HCT116 (cell line): ENCODE results near the gene RASSF6. TPM values are rescaled to one million over a fixed set of nuclear protein-coding genes. Genes with fewer than 3 reads are reported as not detected.

ENCODE experiments used
- ATAC-seq: fragments of 200-7000 bp; cut with Tn5 transposase; 2 replicates; pipeline ENCODE4 v1.9.1; 2020; ENCODE audit warnings: mild to moderate bottlenecking, moderate library complexity
- BruUV-seq: library from RNA; stranded (reverse); fragments of 400-500 nt; replicated peaks from 2 replicates; lab custom pipeline; 2021; lab: Mats Ljungman, UMichigan
- CTCF ChIA-PET: fragments of 300-600 bp; sonication (Branson Sonifier 250); formaldehyde crosslinking; loops from one replicate; lab custom pipeline; 2021; ENCODE audit warnings: antibody characterized with exemption; lab: Charles Lee
- POLR2A ChIA-PET: fragments of 300-600, 350-600 bp; sonication (Branson Sonifier 250); formaldehyde crosslinking; loops from one replicate; lab custom pipeline; 2021; ENCODE audit warnings: antibody characterized with exemption; lab: Charles Lee
- RAD21 ChIA-PET, 2 experiments: fragments of 300-600 bp; sonication (Branson Sonifier 250); formaldehyde crosslinking; loops; one replicate each; lab custom pipeline; 2023; ENCODE audit warnings: low total read pairs in 2 of 2; ENCODE audit not compliant: uncharacterized antibody in 2 of 2, unreplicated experiment in 2 of 2, low non-redundant PET in 1 of 2; lab: Charles Lee
- DNase-seq: peaks from one replicate; pipeline ENCODE4 v3.0.0-alpha.2; 2010; ENCODE audit warnings: low read depth, low spot score
- H2AFZ ChIP-seq: fragments of 200-600 bp; shearing (Covaris generic), sonication (generic); 2 replicates; pipeline ENCODE4 v1.6.1; 2017; ENCODE audit warnings: low read depth, mixed run types, mixed read lengths, antibody characterized with exemption, low read length; ENCODE audit not compliant: poor library complexity, severe bottlenecking
- H3K27ac ChIP-seq: 2 replicates; pipeline ENCODE4 v1.5.1; 2012; ENCODE audit warnings: low read depth, low read length
- H3K27me3 ChIP-seq: fragments of 200-600 bp; sonication (generic); 2 replicates; pipeline ENCODE4 v1.6.1; 2016; ENCODE audit warnings: mixed run types, low read length, mixed read lengths; ENCODE audit not compliant: insufficient read depth
- H3K36me3 ChIP-seq, 2 experiments: fragments of 200-500 bp in 1 of 2; fragments of 200-600 bp in 1 of 2; sonication (Bioruptor generic) in 1 of 2; sonication (generic) in 1 of 2; 2 replicates each; pipeline versions ENCODE4 v1.5.1 to v1.6.1; 2014 to 2016; ENCODE audit warnings: low read length in 2 of 2, inconsistent platforms in 1 of 2, mixed read lengths in 1 of 2, mixed run types in 1 of 2; ENCODE audit not compliant: insufficient read depth in 2 of 2, control insufficient read depth in 1 of 2
- H3K4me1 ChIP-seq, 2 experiments: fragments of 200-600 bp in 1 of 2; sonication (generic) in 1 of 2; 2 replicates each; pipeline versions ENCODE4 v1.5.1 to v1.6.1; 2012 to 2017; ENCODE audit warnings: low read length in 2 of 2, inconsistent platforms in 1 of 2, mild to moderate bottlenecking in 1 of 2, mixed read lengths in 1 of 2, mixed run types in 1 of 2, moderate library complexity in 1 of 2; ENCODE audit not compliant: insufficient read depth in 2 of 2, control insufficient read depth in 1 of 2
- H3K4me2 ChIP-seq: fragments of 200-600 bp; sonication (generic); 2 replicates; pipeline ENCODE4 v1.6.1; 2017; ENCODE audit warnings: mixed run types, low read length, mixed read lengths
- H3K4me3 ChIP-seq, 2 experiments: fragments of 200-600 bp in 1 of 2; sonication (generic) in 1 of 2; replicated peaks in 1 of 2; 2 replicates each; pipeline ENCODE4 v1.5.1; 2011 to 2016; ENCODE audit warnings: low read length in 2 of 2, control low read depth in 1 of 2, low read depth in 1 of 2, mild to moderate bottlenecking in 1 of 2, mixed read lengths in 1 of 2, mixed run types in 1 of 2
- H3K79me2 ChIP-seq: fragments of 200-600 bp; sonication (generic); 2 replicates; pipeline ENCODE4 v1.6.1; 2017; ENCODE audit warnings: mild to moderate bottlenecking, mixed run types, low read length, moderate library complexity, mixed read lengths; ENCODE audit not compliant: insufficient read depth
- H3K9ac ChIP-seq: fragments of 200-600 bp; sonication (generic); 2 replicates; pipeline ENCODE4 v1.6.1; 2016; ENCODE audit warnings: low read length, mixed read lengths
- H3K9me2 ChIP-seq: fragments of 200-600 bp; sonication (generic), shearing (Covaris generic); 2 replicates; pipeline ENCODE4 v1.6.1; 2017; ENCODE audit warnings: mixed run types, mild to moderate bottlenecking, moderate library complexity; ENCODE audit not compliant: insufficient read depth
- H3K9me3 ChIP-seq, 2 experiments: fragments of 200-500 bp in 1 of 2; fragments of 200-600 bp in 1 of 2; sonication (Bioruptor generic) in 1 of 2; sonication (generic) in 1 of 2; 2 replicates each; pipeline ENCODE4 v1.6.1; 2014 to 2017; ENCODE audit warnings: low read length in 2 of 2, mixed read lengths in 2 of 2, inconsistent platforms in 1 of 2, low read depth in 1 of 2, mild to moderate bottlenecking in 1 of 2, mixed run types in 1 of 2, moderate library complexity in 1 of 2; ENCODE audit not compliant: control insufficient read depth in 1 of 2, insufficient read depth in 1 of 2
- H4K20me1 ChIP-seq: fragments of 200-600 bp; sonication (generic), shearing (Covaris generic); 2 replicates; pipeline ENCODE4 v1.6.1; 2017; ENCODE audit warnings: mixed run types, mild to moderate bottlenecking, moderate library complexity; ENCODE audit not compliant: insufficient read depth
- ATF3 ChIP-seq: IDR thresholded peaks from 2 replicates; pipeline ENCODE4 v1.6.1; 2012
- CBX3 ChIP-seq: IDR thresholded peaks from 2 replicates; pipeline ENCODE4 v1.6.1; 2012; ENCODE audit warnings: low read depth
- CEBPB ChIP-seq: IDR thresholded peaks from 2 replicates; pipeline ENCODE4 v1.6.1; 2012; ENCODE audit warnings: low read depth
- EGR1 ChIP-seq: IDR thresholded peaks from 2 replicates; pipeline ENCODE4 v1.6.1; 2012; ENCODE audit warnings: low read depth
- ELF1 ChIP-seq: IDR thresholded peaks from 2 replicates; pipeline ENCODE4 v1.6.1; 2012; ENCODE audit warnings: low read depth, borderline replicate concordance
- EZH2 ChIP-seq: fragments of 200-600 bp; sonication (generic); IDR thresholded peaks from 2 replicates; pipeline ENCODE4 v1.6.1; 2017; ENCODE audit warnings: antibody characterized with exemption, mixed run types
- EZH2phosphoT487 ChIP-seq: fragments of 200-600 bp; IDR thresholded peaks from 2 replicates; pipeline ENCODE4 v1.6.1; 2018; ENCODE audit warnings: antibody characterized with exemption, borderline replicate concordance
- FOSL1 ChIP-seq: IDR thresholded peaks from 2 replicates; pipeline ENCODE4 v1.6.1; 2012; ENCODE audit warnings: low read depth
- JUND ChIP-seq: IDR thresholded peaks from 2 replicates; pipeline ENCODE4 v1.6.1; 2012
- POLR2A ChIP-seq: IDR thresholded peaks from 2 replicates; pipeline ENCODE4 v1.7.0; 2011; ENCODE audit warnings: borderline replicate concordance; ENCODE audit not compliant: insufficient read depth, insufficient read length; ENCODE audit errors: extremely low read depth
- POLR2AphosphoS5 ChIP-seq: IDR thresholded peaks from 2 replicates; pipeline ENCODE4 v1.6.1; 2011; ENCODE audit warnings: mild to moderate bottlenecking, low read depth, low read length, moderate library complexity
- RAD21 ChIP-seq: IDR thresholded peaks from 2 replicates; pipeline ENCODE4 v1.6.1; 2012; ENCODE audit warnings: low read depth, mild to moderate bottlenecking
- SIN3A ChIP-seq: IDR thresholded peaks from 2 replicates; pipeline ENCODE4 v1.6.1; 2012; ENCODE audit warnings: low read depth
- SP1 ChIP-seq: IDR thresholded peaks from 2 replicates; pipeline ENCODE4 v1.6.1; 2012; ENCODE audit warnings: low read depth
- SRF ChIP-seq: IDR thresholded peaks from 2 replicates; pipeline ENCODE4 v1.6.1; 2012; ENCODE audit warnings: low read depth
- TCF7L2 ChIP-seq: IDR thresholded peaks from 2 replicates; pipeline ENCODE4 v1.7.0; 2011; ENCODE audit warnings: borderline replicate concordance, inconsistent platforms; ENCODE audit not compliant: insufficient read depth, insufficient read length; ENCODE audit errors: extremely low read depth
- YY1 ChIP-seq: IDR thresholded peaks from 2 replicates; pipeline ENCODE4 v1.6.1; 2011; ENCODE audit warnings: low read length, low read depth, moderate library complexity, mild to moderate bottlenecking; ENCODE audit not compliant: insufficient replicate concordance; ENCODE audit errors: extremely low read depth
- ZNF274 ChIP-seq: fragments of 200-500 bp; sonication (Bioruptor generic); IDR thresholded peaks from 2 replicates; pipeline ENCODE4 v1.6.1; 2014; ENCODE audit warnings: mild to moderate bottlenecking, low read depth, low read length, inconsistent platforms
- intact Hi-C: fragments of 100-400 bp; cut with micrococcal nuclease; formaldehyde crosslinking; loops from 2 replicates; pipeline ENCODE4 v1.10.0; 2022
- total RNA-seq: library from RNA; stranded (reverse); gene quantifications from one replicate; pipeline ENCODE4 v1.2.1, GENCODE V29; 2021; ENCODE audit not compliant: unreplicated experiment
- TF ChIP-seq, protein P1 (sequence below): IDR thresholded peaks from 2 replicates; pipeline ENCODE4 v1.6.1; 2012; ENCODE audit warnings: low read depth
- TF ChIP-seq, protein P2 (sequence below), 3 experiments: fragments of 200-600 bp in 1 of 3; sonication (generic) in 1 of 3; IDR thresholded peaks in 2 of 3; conservative IDR thresholded peaks in 1 of 3; 2 replicates each; pipeline ENCODE4 v1.5.1; 2012 to 2017; ENCODE audit warnings: low read depth in 2 of 3, low read length in 2 of 3, antibody characterized with exemption in 1 of 3, borderline replicate concordance in 1 of 3, control low read depth in 1 of 3, mild to moderate bottlenecking in 1 of 3, mixed read lengths in 1 of 3, mixed run types in 1 of 3, moderate library complexity in 1 of 3; ENCODE audit not compliant: insufficient read depth in 1 of 3

The RASSF6 gene
- total RNA-seq, 1 experiment from 2014 or later: 1.1 TPM

- intact Hi-C loops: no loop called here
- Histone ChIP-seq H3K27me3 (no peaks in the 10 kb centered on the region), H3K4me2 (no peak overlapping the region), H4K20me1 (no peaks in the 10 kb centered on the region), H3K9ac (no peak overlapping the region), H3K4me3 (no peak overlapping the region), H3K4me1 (peaks cover 0 to 13% of the 10 kb centered on the region in 2 experiments; a peak in 2 of 4 replicates), H2AFZ (no peak overlapping the region), H3K36me3 (no peaks in the 10 kb centered on the region), H3K79me2 (no peaks in the 10 kb centered on the region), H3K27ac (no peak overlapping the region), H3K9me3 (no peaks in the 10 kb centered on the region), H3K9me2 (no peaks in the 10 kb centered on the region)
- DNase-seq (no peak), ATAC-seq (no peak)
- ChIA-PET CTCF (no interaction called here), RAD21 (no interaction called here), POLR2A (no interaction called here)
- TF ChIP-seq ATF3 (no peak), TCF7L2 (no peak), POLR2AphosphoS5 (no peak), ELF1 (no peak), RAD21 (no peak), CEBPB (no peak), POLR2A (no peak), EGR1 (no peak), SRF (no peak), EZH2phosphoT487 (no peak), YY1 (no peak), FOSL1 (no peak), CBX3 (no peak), EZH2 (no peak), ZNF274 (no peak), SIN3A (no peak), SP1 (no peak), JUND (no peak)
- TF ChIP-seq, protein P1, sequence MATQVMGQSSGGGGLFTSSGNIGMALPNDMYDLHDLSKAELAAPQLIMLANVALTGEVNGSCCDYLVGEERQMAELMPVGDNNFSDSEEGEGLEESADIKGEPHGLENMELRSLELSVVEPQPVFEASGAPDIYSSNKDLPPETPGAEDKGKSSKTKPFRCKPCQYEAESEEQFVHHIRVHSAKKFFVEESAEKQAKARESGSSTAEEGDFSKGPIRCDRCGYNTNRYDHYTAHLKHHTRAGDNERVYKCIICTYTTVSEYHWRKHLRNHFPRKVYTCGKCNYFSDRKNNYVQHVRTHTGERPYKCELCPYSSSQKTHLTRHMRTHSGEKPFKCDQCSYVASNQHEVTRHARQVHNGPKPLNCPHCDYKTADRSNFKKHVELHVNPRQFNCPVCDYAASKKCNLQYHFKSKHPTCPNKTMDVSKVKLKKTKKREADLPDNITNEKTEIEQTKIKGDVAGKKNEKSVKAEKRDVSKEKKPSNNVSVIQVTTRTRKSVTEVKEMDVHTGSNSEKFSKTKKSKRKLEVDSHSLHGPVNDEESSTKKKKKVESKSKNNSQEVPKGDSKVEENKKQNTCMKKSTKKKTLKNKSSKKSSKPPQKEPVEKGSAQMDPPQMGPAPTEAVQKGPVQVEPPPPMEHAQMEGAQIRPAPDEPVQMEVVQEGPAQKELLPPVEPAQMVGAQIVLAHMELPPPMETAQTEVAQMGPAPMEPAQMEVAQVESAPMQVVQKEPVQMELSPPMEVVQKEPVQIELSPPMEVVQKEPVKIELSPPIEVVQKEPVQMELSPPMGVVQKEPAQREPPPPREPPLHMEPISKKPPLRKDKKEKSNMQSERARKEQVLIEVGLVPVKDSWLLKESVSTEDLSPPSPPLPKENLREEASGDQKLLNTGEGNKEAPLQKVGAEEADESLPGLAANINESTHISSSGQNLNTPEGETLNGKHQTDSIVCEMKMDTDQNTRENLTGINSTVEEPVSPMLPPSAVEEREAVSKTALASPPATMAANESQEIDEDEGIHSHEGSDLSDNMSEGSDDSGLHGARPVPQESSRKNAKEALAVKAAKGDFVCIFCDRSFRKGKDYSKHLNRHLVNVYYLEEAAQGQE: no peak
- TF ChIP-seq, protein P2, sequence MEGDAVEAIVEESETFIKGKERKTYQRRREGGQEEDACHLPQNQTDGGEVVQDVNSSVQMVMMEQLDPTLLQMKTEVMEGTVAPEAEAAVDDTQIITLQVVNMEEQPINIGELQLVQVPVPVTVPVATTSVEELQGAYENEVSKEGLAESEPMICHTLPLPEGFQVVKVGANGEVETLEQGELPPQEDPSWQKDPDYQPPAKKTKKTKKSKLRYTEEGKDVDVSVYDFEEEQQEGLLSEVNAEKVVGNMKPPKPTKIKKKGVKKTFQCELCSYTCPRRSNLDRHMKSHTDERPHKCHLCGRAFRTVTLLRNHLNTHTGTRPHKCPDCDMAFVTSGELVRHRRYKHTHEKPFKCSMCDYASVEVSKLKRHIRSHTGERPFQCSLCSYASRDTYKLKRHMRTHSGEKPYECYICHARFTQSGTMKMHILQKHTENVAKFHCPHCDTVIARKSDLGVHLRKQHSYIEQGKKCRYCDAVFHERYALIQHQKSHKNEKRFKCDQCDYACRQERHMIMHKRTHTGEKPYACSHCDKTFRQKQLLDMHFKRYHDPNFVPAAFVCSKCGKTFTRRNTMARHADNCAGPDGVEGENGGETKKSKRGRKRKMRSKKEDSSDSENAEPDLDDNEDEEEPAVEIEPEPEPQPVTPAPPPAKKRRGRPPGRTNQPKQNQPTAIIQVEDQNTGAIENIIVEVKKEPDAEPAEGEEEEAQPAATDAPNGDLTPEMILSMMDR (IDR thresholded peaks at IDR 0.05 in 2 of 3, conservative IDR thresholded peaks at IDR 0.05 in 1 of 3; ENCODE audit: borderline replicate concordance in 1 of 3, insufficient read depth in 1 of 3, low read depth in 2 of 3, low read length in 2 of 3): no peak
- BruUV-seq: no TSS peak
Measured at GRCh38 chr4:73606465-73606974, 13.7 kb downstream of the RASSF6 start.
